Cardiac fibroblast (primary cell): ENCODE results near the gene PIK3R1.
A peak's percentile ranks its signal among the peaks of the same experiment; 100 is the strongest.

Experiments used
- DNase-seq, 2 donors: peaks; one replicate each; pipeline versions ENCODE4 v3.0.0 to v3.0.0-alpha.2; 2010; ENCODE audit warnings: low read depth in 2 of 2
- H3K4me3 ChIP-seq, 2 donors: replicated peaks in 1 of 2; 1 replicate in 1 of 2; 2 replicates in 1 of 2; pipeline ENCODE4 v1.5.1; 2011; ENCODE audit warnings: low read depth in 2 of 2, low read length in 2 of 2, mild to moderate bottlenecking in 2 of 2, moderate library complexity in 1 of 2
- TF ChIP-seq, protein P1 (sequence below): IDR thresholded peaks from one replicate; pipeline ENCODE4 v1.5.1; 2011; ENCODE audit warnings: low read depth, mild to moderate bottlenecking, low read length, inconsistent platforms

The PIK3R1 gene

DNA sequence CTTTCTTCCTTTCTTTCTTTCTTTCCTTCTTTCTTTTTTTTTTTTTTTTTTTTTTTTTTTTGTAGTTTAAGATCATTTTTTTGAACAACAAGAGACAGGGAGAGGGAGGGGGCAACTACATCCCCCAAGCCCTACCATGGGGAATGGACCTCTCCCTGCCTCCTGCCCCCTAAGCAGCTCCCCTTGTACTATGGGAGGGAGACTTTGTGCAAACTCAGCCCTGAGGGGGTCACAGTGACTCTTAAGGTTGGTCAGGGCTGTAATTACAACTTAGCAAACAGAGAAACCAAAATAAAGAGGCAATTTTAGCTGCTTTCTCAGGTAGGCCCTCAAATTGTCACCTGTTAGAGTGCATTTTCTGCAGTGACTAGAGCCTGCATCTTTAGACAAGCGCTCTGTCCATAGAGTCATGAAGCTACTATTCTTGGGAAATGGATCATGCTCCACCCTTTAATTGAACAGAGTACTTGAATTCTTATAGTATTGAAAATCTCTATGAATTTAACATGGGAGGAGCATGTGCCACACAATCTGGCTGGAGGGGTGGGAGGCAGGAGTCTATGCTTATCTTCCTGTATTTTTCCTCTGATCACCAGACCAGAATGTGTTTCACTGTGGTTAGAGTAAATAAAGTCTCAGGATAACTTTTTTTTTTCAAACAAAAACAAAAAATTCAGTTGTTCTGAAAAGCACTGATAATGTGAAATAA lies 24.3 kb upstream of the PIK3R1 start:
- TF ChIP-seq, protein P1, sequence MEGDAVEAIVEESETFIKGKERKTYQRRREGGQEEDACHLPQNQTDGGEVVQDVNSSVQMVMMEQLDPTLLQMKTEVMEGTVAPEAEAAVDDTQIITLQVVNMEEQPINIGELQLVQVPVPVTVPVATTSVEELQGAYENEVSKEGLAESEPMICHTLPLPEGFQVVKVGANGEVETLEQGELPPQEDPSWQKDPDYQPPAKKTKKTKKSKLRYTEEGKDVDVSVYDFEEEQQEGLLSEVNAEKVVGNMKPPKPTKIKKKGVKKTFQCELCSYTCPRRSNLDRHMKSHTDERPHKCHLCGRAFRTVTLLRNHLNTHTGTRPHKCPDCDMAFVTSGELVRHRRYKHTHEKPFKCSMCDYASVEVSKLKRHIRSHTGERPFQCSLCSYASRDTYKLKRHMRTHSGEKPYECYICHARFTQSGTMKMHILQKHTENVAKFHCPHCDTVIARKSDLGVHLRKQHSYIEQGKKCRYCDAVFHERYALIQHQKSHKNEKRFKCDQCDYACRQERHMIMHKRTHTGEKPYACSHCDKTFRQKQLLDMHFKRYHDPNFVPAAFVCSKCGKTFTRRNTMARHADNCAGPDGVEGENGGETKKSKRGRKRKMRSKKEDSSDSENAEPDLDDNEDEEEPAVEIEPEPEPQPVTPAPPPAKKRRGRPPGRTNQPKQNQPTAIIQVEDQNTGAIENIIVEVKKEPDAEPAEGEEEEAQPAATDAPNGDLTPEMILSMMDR, result no peak
- H3K4me3 ChIP-seq, result no peak overlapping the region
- no peak for DNase-seq

- TF ChIP-seq, protein P1, result no peak
- DNase-seq, result no peak
Measured at GRCh38 chr5:68192679-68193060, 22.9 kb upstream of the PIK3R1 start.

DNA sequence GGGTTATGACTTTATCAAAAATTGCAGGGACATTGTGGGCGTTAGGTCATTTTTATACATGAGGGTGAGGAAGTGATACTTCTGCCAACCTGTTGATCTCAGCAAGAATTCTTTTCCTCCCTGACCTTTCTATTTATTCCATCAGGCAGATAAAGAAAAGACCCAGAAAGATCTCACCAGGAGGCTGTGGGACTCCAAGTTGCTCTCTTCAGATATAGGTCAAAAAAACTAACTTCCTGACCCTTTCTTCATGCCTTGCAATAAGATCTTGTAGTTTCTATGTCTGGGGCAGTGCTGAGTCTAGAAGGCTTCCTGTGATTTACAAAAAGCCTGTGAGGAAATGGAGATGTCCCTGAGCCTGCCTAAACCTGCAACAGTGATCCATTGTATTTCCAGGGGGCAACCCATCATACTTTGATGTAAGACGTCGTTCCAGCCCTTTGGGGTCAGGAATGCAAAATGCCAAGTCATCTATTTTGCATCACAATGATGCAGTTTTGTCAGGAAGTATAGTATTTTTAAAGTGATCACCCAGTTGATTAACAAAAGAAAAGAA lies 22.0 kb upstream of the PIK3R1 start:
- DNase-seq, result peak; percentile 11 to 32
- no peak overlapping the region for H3K4me3 ChIP-seq
- TF ChIP-seq, protein P1, result no peak

More at GRCh38 chr5:68192679-68193060, 22.9 kb upstream of the PIK3R1 start:
- H3K4me3 ChIP-seq, result no peak overlapping the region

GRCh38 chr5:68194386-68194785 lies 21.2 kb upstream of the PIK3R1 start:
- TF ChIP-seq, protein P1, result no peak
- peak; percentile 5 to 16 for DNase-seq
- H3K4me3 ChIP-seq, result no peak overlapping the region

DNA sequence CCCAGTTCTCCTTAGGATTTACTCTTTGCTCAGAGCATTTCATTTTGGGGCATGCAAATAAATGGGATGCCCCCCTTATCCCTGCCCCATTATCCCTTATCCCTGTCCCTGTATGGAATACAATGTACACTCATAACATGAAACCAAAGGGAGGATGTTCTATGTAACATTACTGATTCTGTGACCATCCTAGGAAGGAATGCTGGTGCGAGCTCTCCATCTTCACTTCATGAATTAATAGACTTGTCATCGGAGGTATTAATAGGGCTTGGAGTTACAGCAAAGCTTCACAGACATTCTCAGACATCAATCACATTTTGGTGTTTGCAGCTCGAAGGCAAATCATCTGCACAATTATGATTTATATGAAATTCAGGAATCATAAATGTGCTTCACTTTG lies 20.4 kb upstream of the PIK3R1 start:
- TF ChIP-seq, protein P1, result no peak
- DNase-seq, result no peak
- H3K4me3 ChIP-seq, result no peak overlapping the region

DNA sequence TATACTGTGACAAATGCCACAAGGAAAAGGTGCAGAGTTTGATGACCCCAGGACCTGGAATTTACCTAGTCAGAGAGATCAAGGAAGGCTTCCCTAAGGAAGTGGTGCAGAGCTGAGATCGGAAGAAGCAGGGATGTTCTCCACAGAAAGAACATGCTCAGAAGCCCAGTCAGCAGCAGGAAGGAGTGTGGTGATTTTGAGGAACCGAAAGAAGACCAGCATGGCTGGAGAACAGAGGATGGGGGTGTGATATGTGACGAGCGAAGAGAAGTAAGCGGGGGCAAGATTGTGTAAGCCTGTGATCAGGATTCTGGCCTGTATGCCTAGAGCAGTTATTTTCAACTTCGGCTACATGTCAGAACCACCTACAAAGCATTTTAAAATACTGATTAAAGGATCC lies 18.7 kb upstream of the PIK3R1 start:
- no peak for DNase-seq
- TF ChIP-seq, protein P1, result no peak
- no peak overlapping the region for H3K4me3 ChIP-seq
